HAP-1 (cell line): ENCODE results near the gene UBC.
A peak's percentile ranks its signal among the peaks of the same experiment; 100 is the strongest.
"Not testable (repeated sequence)": the region's sequence is repeated elsewhere in the genome, so short reads cannot be mapped to it uniquely, and the experiment has no call there.

Source experiments
- DNase-seq, 2 experiments: peaks; one replicate each; pipeline ENCODE4 v3.0.0-alpha.2; 2016 to 2020; ENCODE audit warnings: low spot score in 2 of 2
- H3K27me3 ChIP-seq: fragments of 250-450 bp; sonication (Bioruptor Pico); 2 replicates; pipeline ENCODE4 v1.5.1; 2020; ENCODE audit warnings: low read depth, mild to moderate bottlenecking, moderate library complexity
- H3K36me3 ChIP-seq: fragments of 250-450 bp; sonication (Bioruptor Pico); replicated peaks from 2 replicates; pipeline ENCODE4 v1.5.1; 2020; ENCODE audit warnings: mild to moderate bottlenecking
- H3K4me1 ChIP-seq: fragments of 250-450 bp; sonication (Bioruptor Pico); 2 replicates; pipeline ENCODE4 v1.5.1; 2020; ENCODE audit warnings: mild to moderate bottlenecking
- H3K4me3 ChIP-seq: fragments of 250-450 bp; sonication (Bioruptor Pico); 2 replicates; pipeline ENCODE4 v1.5.1; 2020; ENCODE audit warnings: mild to moderate bottlenecking, moderate library complexity
- H3K9me3 ChIP-seq: fragments of 250-450 bp; sonication (Bioruptor Pico); 2 replicates; pipeline ENCODE4 v1.5.1; 2020; ENCODE audit warnings: mild to moderate bottlenecking, moderate library complexity
- in situ Hi-C: fragments of 300-500 bp; cut with MboI; formaldehyde crosslinking; loops from 3 replicates; pipeline ENCODE4 v1.14.3; 2020; ENCODE audit warnings: low sequenced_read_pairs, inconsistent platforms, mixed read lengths

The UBC gene

GRCh38 chr12:124927201-124928094 lies 13.0 kb upstream of the UBC start:
- H3K27me3 ChIP-seq = no peaks in the 10 kb centered on the region
- no peaks in the 10 kb centered on the region for H3K36me3 ChIP-seq
- H3K4me1 ChIP-seq = peaks cover 8% of the 10 kb centered on the region
- H3K4me3 ChIP-seq = peak overlapping the region; percentile 60
- in situ Hi-C loops = no loop called here
- DNase-seq = peak; percentile 80 to 92
- H3K9me3 ChIP-seq = no peaks in the 10 kb centered on the region

- H3K9me3 ChIP-seq, H3K27me3 ChIP-seq, H3K4me3 ChIP-seq, H3K36me3 ChIP-seq, in situ Hi-C loops, DNase-seq: not testable (repeated sequence)
- H3K4me1 ChIP-seq = peaks cover 15% of the 10 kb centered on the region
Observed at GRCh38 chr12:124925782-124926181, 11.3 kb upstream of the UBC start.

- in situ Hi-C loops = no loop called here
- Histone ChIP-seq H3K4me1 (peaks cover 20% of the 10 kb centered on the region), H3K27me3 (no peaks in the 10 kb centered on the region), H3K9me3 (no peaks in the 10 kb centered on the region), H3K4me3 (no peak overlapping the region), H3K36me3 (no peaks in the 10 kb centered on the region)
- DNase-seq = no peak
Observed at GRCh38 chr12:124925117-124925516, 10.7 kb upstream of the UBC start.

GRCh38 chr12:124923905-124924734 lies 9.7 kb upstream of the UBC start:
- Histone ChIP-seq H3K4me1 (peaks cover 30% of the 10 kb centered on the region), H3K27me3 (no peaks in the 10 kb centered on the region)
- DNase-seq = peak; percentile 42 to 73

GRCh38 chr12:124921200-124922031 lies 7.0 kb upstream of the UBC start:
- in situ Hi-C loops = no loop called here
- Histone ChIP-seq H3K27me3 (no peaks in the 10 kb centered on the region), H3K9me3 (no peaks in the 10 kb centered on the region), H3K36me3 (no peaks in the 10 kb centered on the region), H3K4me1 (peaks cover 45% of the 10 kb centered on the region), H3K4me3 (peak overlapping the region; percentile 25)
- peak; percentile 81 to 84 for DNase-seq

More at GRCh38 chr12:124923905-124924734, 9.7 kb upstream of the UBC start:
- H3K4me3 ChIP-seq = no peak overlapping the region
- H3K36me3 ChIP-seq = no peaks in the 10 kb centered on the region
- H3K9me3 ChIP-seq = no peaks in the 10 kb centered on the region
- in situ Hi-C loops = no loop called here

- H3K4me3 ChIP-seq = no peak overlapping the region
- H3K4me1 ChIP-seq = peaks cover 52% of the 10 kb centered on the region
Observed at GRCh38 chr12:124920353-124920935, 6.0 kb upstream of the UBC start.

GRCh38 chr12:124919521-124920352 lies 5.3 kb upstream of the UBC start:
- DNase-seq = no peak
- Histone ChIP-seq H3K4me1 (peaks cover 55% of the 10 kb centered on the region), H3K36me3 (no peaks in the 10 kb centered on the region), H3K9me3 (no peaks in the 10 kb centered on the region), H3K27me3 (no peaks in the 10 kb centered on the region), H3K4me3 (no peak overlapping the region)
- in situ Hi-C loops = no loop called here

More at GRCh38 chr12:124920353-124920935, 6.0 kb upstream of the UBC start:
- no peaks in the 10 kb centered on the region for H3K36me3 ChIP-seq
- in situ Hi-C loops = no loop called here
- no peaks in the 10 kb centered on the region for H3K9me3 ChIP-seq
- peak in 1 of 2 experiments; percentile 44 for DNase-seq
- no peaks in the 10 kb centered on the region for H3K27me3 ChIP-seq

GRCh38 chr12:124918622-124918988 lies 4.2 kb upstream of the UBC start:
- H3K36me3 ChIP-seq, H3K9me3 ChIP-seq, H3K27me3 ChIP-seq, in situ Hi-C loops, DNase-seq, H3K4me3 ChIP-seq: not testable (repeated sequence)
- peaks cover 51% of the 10 kb centered on the region for H3K4me1 ChIP-seq

GRCh38 chr12:124917841-124918621 lies 3.6 kb upstream of the UBC start:
- Histone ChIP-seq H3K9me3 (no peaks in the 10 kb centered on the region; the same call in 1 of the 2 replicates), H3K36me3 (peaks cover 11% of the 10 kb centered on the region), H3K4me3 (peak overlapping the region; percentile 19), H3K4me1 (peaks cover 51% of the 10 kb centered on the region), H3K27me3 (no peaks in the 10 kb centered on the region)
- no peak for DNase-seq
- in situ Hi-C loops = no loop called here

- in situ Hi-C loops = no loop called here
- Histone ChIP-seq H3K27me3 (no peaks in the 10 kb centered on the region), H3K4me1 (peaks cover 51% of the 10 kb centered on the region), H3K4me3 (peak overlapping the region; percentile 19), H3K36me3 (peaks cover 14% of the 10 kb centered on the region), H3K9me3 (no peaks in the 10 kb centered on the region; the same call in 1 of the 2 replicates)
- DNase-seq = peak; percentile 98
Observed at GRCh38 chr12:124917135-124917840, 2.8 kb upstream of the UBC start.

- peaks cover 14% of the 10 kb centered on the region for H3K36me3 ChIP-seq
- in situ Hi-C loops = no loop called here
- no peaks in the 10 kb centered on the region; the same call in 1 of the 2 replicates for H3K9me3 ChIP-seq
- H3K4me3 ChIP-seq = no peak overlapping the region; the same call in 1 of the 2 replicates
- peaks cover 51% of the 10 kb centered on the region for H3K4me1 ChIP-seq
- DNase-seq = peak; percentile 61 to 72
- H3K27me3 ChIP-seq = no peaks in the 10 kb centered on the region
Observed at GRCh38 chr12:124916374-124917134, 2.1 kb upstream of the UBC start.
